A549 treated with DMSO at 1 μM for 4 hours (cell line): Measurements from ENCODE around the gene YIPF6. TPM values are rescaled to one million over a fixed set of nuclear protein-coding genes. Genes with fewer than 3 reads are reported as not detected.

Source experiments
- total RNA-seq: library from RNA; stranded (reverse); fragments of 200-300 nt; extraction: Qiagen RNA extraction; gene quantifications from 5 replicates; pipeline ENCODE4 v1.2.3, GENCODE V29; 2022; ENCODE audit warnings: low read depth

The YIPF6 gene
- total RNA-seq: 30.4 to 38.9 TPM (median 32.3 TPM) in 5 replicates

GRCh38 chrX:68498508-68499379, at the start of gene YIPF6:
TSS of gene YIPF6 (plus strand) at chrX:68499051. CDS start at chrX:68499067, 16 bp downstream.

Other genes with a start within 250 kb of the YIPF6 start
- gene OPHN1, start 65.6 kb upstream of the YIPF6 start, total RNA-seq: 1.4 to 2.0 TPM (median 1.9 TPM) in 5 replicates
- gene STARD8, start 148.6 kb downstream of the YIPF6 start, total RNA-seq: 0.95 to 1.9 TPM (median 1.8 TPM) in 5 replicates